ENCODE measurements around the gene REG4.

GRCh38 chr1:119778359-119778758 lies 32.9 kb downstream of the REG4 start:
- TF ChIP-seq FOXM1 (IDR thresholded peaks at IDR 0.05; ENCODE audit: borderline replicate concordance): no peak
- TF ChIP-seq ELF4 (IDR thresholded peaks at IDR 0.05): no peak
- TF ChIP-seq FOXA1 (IDR thresholded peaks at IDR 0.05): no peak
- no peak for TF ChIP-seq CTBP1 (IDR thresholded peaks at IDR 0.05; ENCODE audit: borderline replicate concordance)
- no peak for TF ChIP-seq NFRKB (IDR thresholded peaks at IDR 0.05)
- no peak for TF ChIP-seq BHLHE40 (IDR thresholded peaks at IDR 0.05; ENCODE audit: borderline replicate concordance)
